Tibial nerve (tissue), 4 donors: ENCODE data around the gene KPNA1. TPM values are rescaled to one million over a fixed set of nuclear protein-coding genes. Genes with fewer than 3 reads are reported as not detected.

ENCODE experiments used
- DNase-seq, 2 donors: peaks; one replicate each; pipeline ENCODE4 v3.0.0-alpha.2; 2019; ENCODE audit warnings: low spot score in 2 of 2
- H3K27ac ChIP-seq, 4 donors: fragments of 200-600 bp; sonication (generic) in 3 of 4; one replicate each; pipeline ENCODE4 v1.5.1; 2017 to 2019; ENCODE audit warnings: mild to moderate bottlenecking in 1 of 4
- H3K27me3 ChIP-seq, 2 donors: fragments of 200-600 bp; sonication (generic) in 1 of 2; one replicate each; pipeline versions ENCODE4 v1.5.1 to v1.6.0; 2017 to 2019
- H3K36me3 ChIP-seq, 3 donors: fragments of 200-600 bp; sonication (generic); one replicate each; pipeline ENCODE4 v1.5.1; 2018 to 2019
- H3K4me1 ChIP-seq, 4 donors: fragments of 200-600 bp; sonication (generic) in 3 of 4; one replicate each; pipeline ENCODE4 v1.5.1; 2017 to 2019
- H3K4me3 ChIP-seq, 4 donors: fragments of 200-600 bp; sonication (generic) in 3 of 4; one replicate each; pipeline ENCODE4 v1.5.1; 2017 to 2019; ENCODE audit warnings: mild to moderate bottlenecking in 1 of 4, moderate library complexity in 1 of 4
- H3K9me3 ChIP-seq, 4 donors: fragments of 200-600 bp; sonication (generic) in 3 of 4; one replicate each; pipeline ENCODE4 v1.5.1; 2017 to 2019
- CTCF ChIP-seq, 5 experiments: fragments of 200-600 bp in 3 of 5; fragments of 450-650 bp in 2 of 5; sonication (generic) in 3 of 5; IDR thresholded peaks; one replicate each; pipeline ENCODE4 v1.5.1; 2016 to 2019; ENCODE audit warnings: antibody characterized with exemption in 5 of 5, mild to moderate bottlenecking in 3 of 5, moderate library complexity in 2 of 5
- EP300 ChIP-seq, 2 donors: sonication (generic); formaldehyde crosslinking; IDR thresholded peaks; one replicate each; pipeline ENCODE4 v1.6.1; 2017; ENCODE audit warnings: antibody characterized with exemption in 2 of 2, mild to moderate bottlenecking in 1 of 2
- POLR2A ChIP-seq, 2 donors: fragments of 450-650 bp; IDR thresholded peaks; one replicate each; pipeline ENCODE4 v1.6.1; 2017; ENCODE audit warnings: antibody characterized with exemption in 2 of 2, mild to moderate bottlenecking in 2 of 2, moderate library complexity in 2 of 2
- WGBS, 2 donors: methylation state at CpG; one replicate each; pipeline ENCODE4 v1.1.5; 2018; 5-methylcytosine and 5-hydroxymethylcytosine counted together
- total RNA-seq, 4 donors: library from RNA; depleted of rRNA; stranded (reverse); fragments of >200 nt; gene quantifications; one replicate each; pipeline ENCODE4 v1.1.0, GENCODE V29; 2016

The KPNA1 gene
- total RNA-seq, 4 donors from 2014 or later: 36.8 to 46.5 (median 41.8) TPM

GRCh38 chr3:122523317-122523716 is 8.6 kb upstream of the KPNA1 start:
- Histone ChIP-seq H3K36me3 (peaks cover 0 to 25% (median 0%) of the 10 kb centered on the region in 3 donors), H3K4me3 (no peak overlapping the region), H3K4me1 (no peaks in the 10 kb centered on the region), H3K27me3 (no peaks in the 10 kb centered on the region), H3K27ac (no peak overlapping the region), H3K9me3 (no peaks in the 10 kb centered on the region)
- WGBS, 2 donors: 95% methylated on average over 11 of the region's 11 CpGs
- TF ChIP-seq CTCF (IDR thresholded peaks at IDR 0.05) (no peak), EP300 (IDR thresholded peaks at IDR 0.05) (no peak), POLR2A (IDR thresholded peaks at IDR 0.05) (no peak)
- DNase-seq: no peak

GRCh38 chr3:122520861-122521260 is 6.1 kb upstream of the KPNA1 start:
- TF ChIP-seq EP300 (IDR thresholded peaks at IDR 0.05) (no peak), POLR2A (IDR thresholded peaks at IDR 0.05) (no peak), CTCF (IDR thresholded peaks at IDR 0.05) (no peak)
- Histone ChIP-seq H3K27me3 (no peaks in the 10 kb centered on the region), H3K9me3 (no peaks in the 10 kb centered on the region), H3K4me1 (no peaks in the 10 kb centered on the region), H3K36me3 (peaks cover 0 to 2% (median 0%) of the 10 kb centered on the region in 3 donors), H3K27ac (no peak overlapping the region), H3K4me3 (no peak overlapping the region)
- 84 to 95% methylated on average over 4 of the region's 4 CpGs for WGBS, 2 donors
- DNase-seq: no peak

- Histone ChIP-seq H3K4me3 (no peak overlapping the region), H3K4me1 (no peaks in the 10 kb centered on the region), H3K36me3 (no peaks in the 10 kb centered on the region), H3K9me3 (no peaks in the 10 kb centered on the region), H3K27me3 (no peaks in the 10 kb centered on the region), H3K27ac (no peak overlapping the region)
- DNase-seq: no peak
- TF ChIP-seq CTCF (IDR thresholded peaks at IDR 0.05) (no peak), POLR2A (IDR thresholded peaks at IDR 0.05) (no peak), EP300 (IDR thresholded peaks at IDR 0.05) (no peak)
Measured at GRCh38 chr3:122519693-122520092, 5.0 kb upstream of the KPNA1 start.

DNA sequence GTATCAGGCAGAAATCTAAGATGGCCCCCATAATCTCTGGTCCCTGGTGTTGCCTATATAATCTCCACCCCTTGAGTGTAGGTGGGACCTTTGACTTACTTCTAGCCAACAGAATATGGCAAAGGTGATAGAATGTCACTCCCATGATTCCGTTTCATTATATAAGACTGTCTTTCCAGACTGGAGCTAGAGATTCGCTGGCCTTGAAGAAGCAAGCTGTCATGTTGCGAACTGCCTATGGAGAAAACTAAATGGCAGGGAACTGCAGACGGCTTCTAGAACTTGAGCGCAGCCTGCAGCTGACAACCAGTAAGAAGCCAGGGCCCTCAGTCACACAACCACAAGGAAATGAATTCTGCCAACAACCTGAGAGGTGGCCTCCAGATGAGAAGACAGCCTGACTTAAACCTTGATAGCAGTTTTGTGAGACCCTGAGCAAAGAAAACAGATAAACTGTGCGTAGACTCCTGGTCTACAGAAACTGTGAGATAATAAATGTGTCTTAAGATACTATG is 2.2 kb upstream of the KPNA1 start:
- Histone ChIP-seq H3K27me3 (no peaks in the 10 kb centered on the region), H3K9me3 (no peaks in the 10 kb centered on the region), H3K27ac (no peak overlapping the region), H3K4me3 (no peak overlapping the region), H3K4me1 (peaks cover 0 to 18% (median 14%) of the 10 kb centered on the region in 4 donors), H3K36me3 (no peaks in the 10 kb centered on the region)
- no peak for DNase-seq
- 88 to 90% methylated on average over 6 of the region's 6 CpGs for WGBS, 2 donors
- no peak for TF ChIP-seq EP300 (IDR thresholded peaks at IDR 0.05)

- Histone ChIP-seq H3K36me3 (no peaks in the 10 kb centered on the region), H3K4me1 (peaks cover 0 to 28% (median 19%) of the 10 kb centered on the region in 4 donors), H3K4me3 (no peak overlapping the region), H3K9me3 (no peaks in the 10 kb centered on the region), H3K27me3 (no peaks in the 10 kb centered on the region), H3K27ac (no peak overlapping the region)
- no peak for DNase-seq
- WGBS, 2 donors: 93 to 94% methylated on average over 3 of the region's 3 CpGs
- TF ChIP-seq EP300 (IDR thresholded peaks at IDR 0.05) (no peak), POLR2A (IDR thresholded peaks at IDR 0.05) (no peak), CTCF (IDR thresholded peaks at IDR 0.05) (no peak)
Measured at GRCh38 chr3:122515870-122516269, 1.1 kb upstream of the KPNA1 start.

- TF ChIP-seq CTCF (IDR thresholded peaks at IDR 0.05) (no peak), POLR2A (IDR thresholded peaks at IDR 0.05) (no peak), EP300 (IDR thresholded peaks at IDR 0.05) (no peak)
- H3K4me1 ChIP-seq: peaks cover 0 to 31% (median 19%) of the 10 kb centered on the region in 4 donors
- no peaks in the 10 kb centered on the region for H3K27me3 ChIP-seq
- peak overlapping the region; percentile 53 to 95 (median 82) for H3K4me3 ChIP-seq
- H3K9me3 ChIP-seq: no peaks in the 10 kb centered on the region
- no peaks in the 10 kb centered on the region for H3K36me3 ChIP-seq
- H3K27ac ChIP-seq: peak overlapping the region in 3 of 4 donors; percentile 89 to 98 (median 97)
- DNase-seq: no peak
- WGBS, 2 donors: 41 to 45% methylated on average over 19 of the region's 19 CpGs
Measured at GRCh38 chr3:122515020-122515468, 305 bp upstream of the KPNA1 start.
